Stimulated activated CD4-positive, alpha-beta T cell treated with anti-CD3 and anti-CD28 coated beads, Interleukin-12 subunit alpha, Interleukin-12 subunit beta, amount 100 ng/mL, for 24 hours (primary cell): ENCODE data around the gene HAT1.
"Not testable (repeated sequence)": the region's sequence is repeated elsewhere in the genome, so short reads cannot be mapped to it uniquely, and the experiment has no call there.

ENCODE experiments used
- DNase-seq, 2 experiments: peaks; one replicate each; pipeline ENCODE4 v3.0.0-alpha.2; 2020; ENCODE audit warnings: low read depth in 2 of 2

Gene HAT1

DNA sequence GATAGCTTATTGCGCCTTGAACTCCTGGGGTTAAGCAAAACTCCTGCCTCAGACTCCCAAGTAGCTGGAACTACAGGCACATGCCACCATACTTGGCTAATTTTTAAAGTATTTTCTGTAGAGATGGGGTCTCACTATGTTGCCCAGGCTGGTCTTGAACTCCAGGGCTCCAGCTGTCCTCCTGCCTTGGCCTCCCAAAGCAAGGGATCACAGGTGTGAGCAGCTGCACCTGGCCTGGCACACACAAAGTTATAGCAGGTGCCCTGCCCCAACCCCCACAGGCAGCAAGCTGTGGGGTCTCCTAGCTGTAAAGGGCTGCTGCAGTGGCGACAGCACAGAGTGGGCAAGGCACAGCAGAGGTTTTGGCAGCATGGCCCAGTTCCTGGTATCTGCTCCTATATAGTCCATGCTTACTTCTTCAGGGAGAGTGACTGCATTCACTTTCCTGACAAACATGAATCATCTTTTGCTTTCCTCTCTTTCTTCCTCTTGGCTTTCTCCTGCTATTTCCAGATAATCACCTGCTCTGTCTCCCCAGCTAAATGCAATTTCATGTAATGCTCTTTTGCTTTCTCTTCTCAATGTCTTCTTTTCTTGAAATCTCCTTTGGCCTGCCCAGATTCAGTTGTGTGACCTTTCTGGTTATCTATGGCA, 50.2 kb downstream of the HAT1 start:
- no peak for DNase-seq

GRCh38 chr2:171979103-171979502, 56.8 kb downstream of the HAT1 start:
- DNase-seq = no peak

GRCh38 chr2:171983924-171984323, 61.7 kb downstream of the HAT1 start:
- DNase-seq = not testable (repeated sequence)

- DNase-seq = no peak
Measured at GRCh38 chr2:171985076-171985475, 62.8 kb downstream of the HAT1 start.

- DNase-seq = no peak
Measured at GRCh38 chr2:171986778-171987177, 64.5 kb downstream of the HAT1 start.

- no peak for DNase-seq
Measured at GRCh38 chr2:171991027-171991426, 68.8 kb downstream of the HAT1 start.

GRCh38 chr2:171995586-171995985, 73.3 kb downstream of the HAT1 start:
- DNase-seq = no peak

GRCh38 chr2:171996021-171996420, 73.8 kb downstream of the HAT1 start:
- DNase-seq = no peak

DNA sequence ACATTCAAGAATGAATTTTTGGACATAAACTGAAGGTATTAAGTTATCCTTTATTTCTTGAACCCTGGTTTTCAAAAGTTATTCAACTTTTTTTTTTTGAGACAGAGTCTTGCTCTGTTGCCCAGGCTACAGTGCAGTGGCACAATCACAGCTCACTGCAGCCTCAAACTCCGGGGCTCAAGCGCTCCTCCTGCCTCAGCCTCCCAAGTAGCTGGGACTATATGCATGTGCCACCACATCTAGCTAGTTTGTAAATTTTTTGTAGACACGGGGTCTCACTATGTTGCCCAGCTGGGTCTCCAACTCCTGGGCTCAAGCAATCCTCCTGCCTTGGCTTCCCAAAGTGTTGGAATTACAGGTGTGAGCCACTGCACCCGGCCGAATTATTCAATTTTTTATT, 74.8 kb downstream of the HAT1 start:
- not testable (repeated sequence) for DNase-seq

GRCh38 chr2:171999161-171999560, 76.9 kb downstream of the HAT1 start:
- no peak for DNase-seq

DNA sequence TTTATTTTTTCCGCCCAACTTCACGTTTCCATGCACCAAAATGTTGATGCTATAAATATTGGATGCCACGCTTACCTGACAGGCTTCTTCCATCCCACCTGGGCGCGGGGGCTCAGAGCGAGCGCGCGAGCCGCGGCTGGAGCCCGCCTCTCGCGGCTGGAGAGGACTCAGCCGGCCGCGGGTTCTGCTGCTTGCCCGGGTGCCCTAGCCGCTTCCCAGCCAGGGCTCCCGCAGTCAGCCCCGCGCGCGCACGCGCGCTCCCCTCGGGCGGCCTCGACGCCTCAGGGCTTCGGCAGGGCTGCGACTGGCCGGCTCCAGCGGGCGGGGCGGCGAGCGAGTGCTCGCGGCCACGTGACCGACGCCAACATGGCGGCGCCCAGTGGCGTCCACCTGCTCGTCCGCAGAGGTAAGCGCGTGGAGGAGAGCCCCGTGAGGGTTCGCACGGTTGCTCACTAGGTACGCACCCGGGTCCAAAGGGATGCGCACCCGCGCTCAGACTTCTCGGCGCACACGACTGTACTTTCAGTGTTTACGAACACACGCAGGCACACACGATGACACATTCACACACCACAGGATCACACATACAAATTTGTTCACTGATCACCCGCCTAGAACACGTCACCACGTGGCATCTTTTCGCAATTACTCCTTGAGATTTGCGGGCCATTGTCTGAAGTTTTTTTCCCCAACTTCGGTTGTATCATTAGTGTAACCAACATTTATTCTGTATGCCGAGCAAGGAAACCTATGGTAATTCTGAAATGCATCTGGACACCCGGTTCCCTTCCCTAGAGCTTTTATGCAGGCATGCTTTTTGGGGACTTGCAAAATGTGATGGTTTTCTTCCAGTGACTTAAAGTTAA, 77.6 kb downstream of the HAT1 start, which contains the start of gene METAP1D:
Gene METAP1D, plus strand, starts transcription at position 350 of the 866 bp plus-strand sequence. Its CDS starts 17 bp downstream, at position 367.
- DNase-seq = peak; percentile 78 to 83

DNA sequence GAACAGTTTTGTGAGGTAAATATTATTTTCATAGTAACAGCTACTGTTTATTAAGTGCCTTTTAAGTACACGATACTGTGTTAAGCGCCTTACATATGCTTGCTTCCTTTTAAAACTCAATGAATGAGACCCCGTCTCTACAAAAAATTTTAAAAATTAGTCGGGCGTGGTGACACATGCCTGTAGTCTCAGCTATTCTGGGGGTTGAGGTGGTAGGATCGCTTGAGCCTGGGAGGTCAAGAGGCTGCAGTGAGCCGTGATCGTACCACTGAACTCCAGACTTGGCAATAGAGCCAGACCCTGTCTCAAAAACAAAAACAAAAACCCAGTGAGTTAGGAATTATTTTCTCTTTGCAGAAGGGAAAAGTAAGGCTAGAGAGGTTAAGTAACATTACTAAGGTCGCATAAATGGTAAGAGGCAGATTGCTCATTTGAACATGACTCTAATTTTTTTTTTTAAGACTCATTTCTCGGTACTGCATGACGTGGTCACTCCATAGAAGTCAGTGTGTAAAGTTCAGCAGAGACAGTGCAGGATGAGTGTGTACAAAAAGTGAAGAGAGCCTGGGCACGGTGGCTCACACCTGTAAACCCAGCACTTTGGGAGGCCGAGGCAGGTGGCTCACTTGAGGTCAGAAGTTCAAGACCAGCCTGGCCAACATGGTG, 78.6 kb downstream of the HAT1 start:
- DNase-seq = no peak

GRCh38 chr2:172007372-172007771, 85.1 kb downstream of the HAT1 start:
- DNase-seq = no peak

DNA sequence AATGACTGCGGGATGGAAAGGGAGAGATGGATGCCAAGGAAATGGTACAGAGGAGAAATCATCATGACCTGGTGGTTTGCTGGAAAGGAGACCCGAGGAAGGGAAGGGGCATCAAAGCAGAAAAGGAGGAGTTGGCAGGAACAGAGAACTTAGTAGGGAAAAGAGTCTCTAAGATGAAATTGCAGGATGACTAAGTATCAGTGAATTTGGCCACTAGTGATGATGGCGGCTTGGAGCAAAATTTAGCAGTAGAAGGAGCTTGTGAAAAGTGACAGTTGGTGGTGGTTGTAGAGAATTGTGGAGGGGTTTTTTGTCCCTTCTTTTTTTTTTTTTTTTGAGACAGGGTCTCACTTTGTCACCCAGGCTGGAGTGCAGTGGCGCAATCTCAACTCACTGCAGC, 87.6 kb downstream of the HAT1 start:
- no peak for DNase-seq

DNA sequence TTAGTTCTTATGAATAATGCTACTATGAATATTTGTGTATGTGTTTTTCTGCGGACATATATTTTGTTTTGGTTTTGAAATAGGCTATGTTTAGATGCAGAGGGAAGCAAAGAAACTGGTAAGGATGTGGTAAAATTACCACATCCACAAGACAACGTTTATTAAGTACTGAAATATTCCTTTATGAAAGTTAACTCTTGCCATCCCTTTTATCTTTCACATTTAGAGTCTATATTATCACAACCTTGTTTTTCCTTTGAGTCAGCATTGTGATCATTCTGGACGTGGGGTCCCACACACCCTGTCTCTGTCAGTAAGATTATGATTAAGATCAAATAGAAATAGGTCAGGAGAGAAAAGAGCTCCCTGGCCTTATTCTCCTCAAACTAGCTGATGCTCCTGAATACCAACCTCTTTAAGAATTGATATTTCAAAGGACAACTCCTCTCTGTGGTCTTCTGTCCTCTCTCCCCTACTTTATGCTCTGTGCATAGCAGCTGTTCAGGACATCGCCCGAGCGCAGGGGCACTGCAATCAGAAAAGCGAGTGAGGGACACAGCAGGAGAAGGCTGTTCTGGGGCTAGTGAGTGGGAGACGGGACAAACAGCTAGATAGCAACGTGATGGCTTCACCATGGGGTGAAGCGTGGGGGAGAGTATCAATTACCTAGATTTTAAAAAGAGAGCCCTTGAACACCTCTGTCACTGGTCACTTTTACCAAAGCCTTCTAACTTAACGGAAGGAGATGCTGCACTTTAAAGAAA, 89.7 kb downstream of the HAT1 start:
- DNase-seq = no peak

DNA sequence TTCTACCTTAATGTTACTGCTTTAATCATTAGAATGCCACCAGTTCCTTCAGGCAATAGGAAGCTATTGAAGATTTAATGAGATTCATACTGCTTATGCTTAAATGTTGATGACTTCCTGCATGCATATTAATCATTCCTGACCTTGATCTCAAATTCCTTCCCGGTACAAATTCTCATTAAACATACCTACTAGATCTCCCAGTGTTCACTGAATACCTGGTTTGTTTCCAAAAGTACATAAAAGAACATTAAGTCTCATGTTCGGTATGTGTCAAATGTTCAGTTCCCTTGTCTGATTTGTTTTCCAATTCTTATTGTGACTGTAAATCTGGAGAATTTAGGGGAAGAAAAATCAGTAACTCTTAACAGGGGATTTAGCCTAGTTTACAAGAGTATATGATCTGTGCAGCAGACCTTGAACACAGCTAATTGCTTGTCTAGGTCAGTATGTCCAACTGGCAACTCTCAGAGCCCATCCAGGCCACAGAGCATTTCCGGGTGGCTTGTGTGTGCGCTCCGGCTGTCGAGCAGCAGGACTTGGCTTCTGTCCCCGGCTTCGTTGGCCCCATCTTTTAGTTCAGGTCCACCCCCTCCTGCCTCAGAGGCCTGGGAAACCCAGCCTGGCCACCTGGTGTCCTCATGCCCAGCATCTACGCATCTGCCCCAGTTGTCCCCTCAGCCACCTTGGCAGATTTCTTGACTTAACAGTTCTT, 90.6 kb downstream of the HAT1 start:
- no peak for DNase-seq

- DNase-seq = no peak
Measured at GRCh38 chr2:172013396-172013795, 91.1 kb downstream of the HAT1 start.

DNA sequence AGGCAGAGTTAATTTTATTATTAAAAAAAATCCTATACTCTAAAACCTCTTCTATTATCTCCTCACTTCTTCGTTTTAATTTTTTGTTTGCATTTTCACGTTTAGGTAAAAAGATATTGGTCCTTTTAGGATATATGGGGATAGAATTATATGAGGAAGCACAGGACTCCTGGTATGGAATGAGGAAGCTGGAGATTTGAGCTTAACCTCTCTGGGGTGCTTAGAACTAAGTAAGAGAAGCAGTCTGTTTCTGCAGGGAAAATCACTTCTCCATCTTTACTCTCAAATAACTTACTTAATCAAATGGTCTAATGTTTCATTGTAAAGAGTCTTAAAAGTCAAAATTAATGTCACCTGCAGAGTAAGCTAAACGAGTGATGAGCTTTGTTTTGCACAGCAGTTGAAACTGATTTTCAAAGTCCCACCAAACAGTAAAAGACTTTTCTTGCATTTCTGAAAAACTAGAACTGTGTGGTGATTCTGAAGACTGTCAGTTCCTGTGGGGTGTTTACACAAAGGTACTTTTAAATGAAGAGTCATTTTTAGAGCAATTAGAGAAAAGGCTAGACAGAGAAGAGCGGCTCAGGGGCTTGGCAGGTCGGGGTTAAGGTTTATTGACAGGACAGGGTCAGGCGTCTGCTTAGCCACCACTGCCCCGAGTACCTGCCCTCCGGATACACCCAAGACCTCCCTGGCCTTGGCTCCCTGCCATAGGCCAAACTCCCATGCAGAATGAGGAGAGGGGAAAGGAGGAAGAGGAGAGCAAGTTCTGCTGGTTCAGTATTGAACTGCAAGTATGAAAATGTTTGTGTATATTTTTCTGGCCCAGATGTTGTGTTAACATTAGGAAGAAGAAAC, 99.0 kb downstream of the HAT1 start:
- DNase-seq = no peak

GRCh38 chr2:172021955-172022354, 99.7 kb downstream of the HAT1 start:
- no peak for DNase-seq

GRCh38 chr2:172031536-172031935, 109.3 kb downstream of the HAT1 start:
- DNase-seq = no peak
